GM12801 (cell line): ENCODE measurements around the gene TMEM42.

Experiments
- TF ChIP-seq, protein P1 (sequence below): IDR thresholded peaks from one replicate; pipeline ENCODE4 v1.5.1; 2011; ENCODE audit warnings: control low read depth; ENCODE audit not compliant: insufficient read length; ENCODE audit errors: extremely low read depth

Gene TMEM42

GRCh38 chr3:44903751-44904150, 42.0 kb downstream of the TMEM42 start:
- TF ChIP-seq, protein P1, sequence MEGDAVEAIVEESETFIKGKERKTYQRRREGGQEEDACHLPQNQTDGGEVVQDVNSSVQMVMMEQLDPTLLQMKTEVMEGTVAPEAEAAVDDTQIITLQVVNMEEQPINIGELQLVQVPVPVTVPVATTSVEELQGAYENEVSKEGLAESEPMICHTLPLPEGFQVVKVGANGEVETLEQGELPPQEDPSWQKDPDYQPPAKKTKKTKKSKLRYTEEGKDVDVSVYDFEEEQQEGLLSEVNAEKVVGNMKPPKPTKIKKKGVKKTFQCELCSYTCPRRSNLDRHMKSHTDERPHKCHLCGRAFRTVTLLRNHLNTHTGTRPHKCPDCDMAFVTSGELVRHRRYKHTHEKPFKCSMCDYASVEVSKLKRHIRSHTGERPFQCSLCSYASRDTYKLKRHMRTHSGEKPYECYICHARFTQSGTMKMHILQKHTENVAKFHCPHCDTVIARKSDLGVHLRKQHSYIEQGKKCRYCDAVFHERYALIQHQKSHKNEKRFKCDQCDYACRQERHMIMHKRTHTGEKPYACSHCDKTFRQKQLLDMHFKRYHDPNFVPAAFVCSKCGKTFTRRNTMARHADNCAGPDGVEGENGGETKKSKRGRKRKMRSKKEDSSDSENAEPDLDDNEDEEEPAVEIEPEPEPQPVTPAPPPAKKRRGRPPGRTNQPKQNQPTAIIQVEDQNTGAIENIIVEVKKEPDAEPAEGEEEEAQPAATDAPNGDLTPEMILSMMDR = no peak

GRCh38 chr3:44905446-44906157, 43.9 kb downstream of the TMEM42 start:
- TF ChIP-seq, protein P1 = no peak

- TF ChIP-seq, protein P1 = no peak
These were observed 45.3 kb downstream of the TMEM42 start for GRCh38 chr3:44906997-44907396.

GRCh38 chr3:44907612-44908011, 45.9 kb downstream of the TMEM42 start:
- TF ChIP-seq, protein P1 = no peak

DNA sequence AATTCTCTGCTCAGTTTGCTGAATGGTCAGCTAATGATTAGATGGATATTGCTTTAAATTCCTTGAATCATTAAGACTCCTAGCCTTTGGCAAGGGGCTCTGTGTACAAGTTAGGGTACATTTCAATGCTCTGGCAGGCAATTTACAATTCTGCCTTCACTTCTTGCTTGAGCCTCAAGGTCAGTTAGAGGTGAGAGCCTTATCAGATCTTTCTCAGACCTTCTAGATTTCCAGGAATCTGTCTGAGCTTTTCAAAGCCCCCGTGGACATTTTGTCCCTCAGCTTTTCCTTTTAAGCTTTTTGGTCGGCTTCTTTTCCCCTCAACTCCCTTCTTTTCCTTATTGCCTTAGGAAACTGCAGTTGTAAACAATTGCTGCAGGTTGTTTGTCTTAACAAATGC, 47.4 kb downstream of the TMEM42 start:
- TF ChIP-seq, protein P1 = no peak

GRCh38 chr3:44910693-44911092, 49.0 kb downstream of the TMEM42 start:
- TF ChIP-seq, protein P1 = no peak

GRCh38 chr3:44913868-44914468, 52.3 kb downstream of the TMEM42 start:
- TF ChIP-seq, protein P1 = peak; percentile 23
